GM10248 (cell line): Measurements from ENCODE around the gene CNTNAP2.

Experiments
- CTCF ChIA-PET: fragments of 300-600 bp; sonication (Branson Sonifier 250); formaldehyde crosslinking; extraction: SDS; loops from one replicate; lab custom pipeline; 2021; ENCODE audit warnings: antibody characterized with exemption; lab: Yijun Ruan, JAX
- POLR2A ChIA-PET: fragments of 350-650 bp; sonication (Branson Sonifier 250); formaldehyde crosslinking; extraction: SDS; loops from one replicate; lab custom pipeline; 2020; ENCODE audit warnings: antibody characterized with exemption; lab: Yijun Ruan, JAX
- DNase-seq: peaks from one replicate; pipeline ENCODE4 v3.0.0; 2012; ENCODE audit errors: extremely low spot score
- TF ChIP-seq, protein P1 (sequence below): IDR thresholded peaks from 2 replicates; pipeline ENCODE4 v1.5.1; 2012; ENCODE audit warnings: mild to moderate bottlenecking, low read depth; ENCODE audit errors: extremely low read depth, missing control alignments, control extremely low read depth

The CNTNAP2 gene

DNA sequence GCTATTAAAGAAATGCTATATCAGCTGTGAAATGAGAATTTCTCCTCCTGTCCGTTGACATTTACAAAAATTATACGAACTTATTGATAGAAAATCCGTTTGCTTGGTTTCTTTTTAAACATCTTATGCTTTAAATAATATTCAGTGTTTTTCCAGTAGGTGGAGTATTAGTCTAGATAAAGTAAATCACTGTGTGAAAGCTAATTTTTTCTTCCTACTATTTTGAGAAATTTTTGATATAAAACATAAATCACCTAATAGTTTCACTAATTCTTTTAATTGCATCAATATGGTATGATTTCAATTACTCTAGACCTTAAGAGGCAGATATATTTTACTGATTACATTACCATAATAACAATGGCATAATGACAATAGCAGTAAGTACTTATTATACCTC is 2138.7 kb downstream of the CNTNAP2 start:
- TF ChIP-seq, protein P1, sequence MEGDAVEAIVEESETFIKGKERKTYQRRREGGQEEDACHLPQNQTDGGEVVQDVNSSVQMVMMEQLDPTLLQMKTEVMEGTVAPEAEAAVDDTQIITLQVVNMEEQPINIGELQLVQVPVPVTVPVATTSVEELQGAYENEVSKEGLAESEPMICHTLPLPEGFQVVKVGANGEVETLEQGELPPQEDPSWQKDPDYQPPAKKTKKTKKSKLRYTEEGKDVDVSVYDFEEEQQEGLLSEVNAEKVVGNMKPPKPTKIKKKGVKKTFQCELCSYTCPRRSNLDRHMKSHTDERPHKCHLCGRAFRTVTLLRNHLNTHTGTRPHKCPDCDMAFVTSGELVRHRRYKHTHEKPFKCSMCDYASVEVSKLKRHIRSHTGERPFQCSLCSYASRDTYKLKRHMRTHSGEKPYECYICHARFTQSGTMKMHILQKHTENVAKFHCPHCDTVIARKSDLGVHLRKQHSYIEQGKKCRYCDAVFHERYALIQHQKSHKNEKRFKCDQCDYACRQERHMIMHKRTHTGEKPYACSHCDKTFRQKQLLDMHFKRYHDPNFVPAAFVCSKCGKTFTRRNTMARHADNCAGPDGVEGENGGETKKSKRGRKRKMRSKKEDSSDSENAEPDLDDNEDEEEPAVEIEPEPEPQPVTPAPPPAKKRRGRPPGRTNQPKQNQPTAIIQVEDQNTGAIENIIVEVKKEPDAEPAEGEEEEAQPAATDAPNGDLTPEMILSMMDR = no peak
- POLR2A ChIA-PET = no interaction called here
- CTCF ChIA-PET = interaction anchor here (0.6 kb wide), 1 partner anchor 316 kb away, joined by 3 read pairs; no protein-coding TSS in a partner anchor
- DNase-seq = no peak

DNA sequence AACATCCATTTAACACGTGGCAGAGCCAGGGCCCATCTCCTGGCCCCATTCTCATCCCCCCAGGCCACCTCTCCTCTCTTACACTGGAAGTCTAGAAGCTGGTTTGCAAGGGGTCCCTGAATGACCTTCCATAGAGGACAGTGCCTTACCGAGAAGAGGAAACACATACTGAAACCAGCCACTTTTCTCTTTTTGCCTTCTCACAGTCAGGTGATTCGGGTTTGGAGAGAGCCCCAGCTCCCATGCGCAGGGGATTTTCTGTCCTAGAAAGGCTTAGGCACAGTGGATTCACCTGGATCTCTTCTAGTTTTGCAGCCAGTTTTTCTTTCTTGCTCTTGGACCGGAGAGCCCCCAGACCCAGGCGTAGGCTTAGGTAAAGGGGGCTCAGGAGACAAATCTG is 2139.8 kb downstream of the CNTNAP2 start:
- TF ChIP-seq, protein P1 = no peak
- POLR2A ChIA-PET = no interaction called here
- CTCF ChIA-PET = interaction anchor here (1.4 kb wide), 1 partner anchor 9 kb away, joined by 3 read pairs; no protein-coding TSS in a partner anchor

DNA sequence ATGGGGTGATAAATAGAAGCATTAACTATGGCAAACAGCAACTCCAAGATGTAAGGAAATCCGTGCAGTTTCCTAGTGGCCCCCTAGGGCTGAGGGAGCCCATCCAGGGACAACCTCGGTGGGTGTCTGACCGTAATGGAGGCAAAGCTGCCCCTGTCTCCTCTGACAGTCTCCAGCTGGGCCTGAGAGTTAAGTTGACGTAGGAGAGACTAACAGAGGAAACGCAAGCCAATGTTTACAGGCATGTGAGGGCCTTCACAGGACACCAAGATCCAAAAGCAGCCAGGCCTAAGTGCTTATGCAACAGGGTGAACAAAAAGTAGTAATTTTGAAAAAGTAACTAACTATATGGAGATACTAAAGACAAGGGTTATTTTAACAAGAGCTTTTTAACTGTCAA is 2144.0 kb downstream of the CNTNAP2 start:
- POLR2A ChIA-PET = no interaction called here
- TF ChIP-seq, protein P1 = no peak
- CTCF ChIA-PET = interaction anchor here (0.7 to 6.3 kb wide), 12 partner anchors 8 to 1015 kb away, joined by 3 to 43 read pairs (median 4); no protein-coding TSS in a partner anchor
- no peak for DNase-seq

More for the DNA sequence above, 2139.8 kb downstream of the CNTNAP2 start:
- DNase-seq = no peak

DNA sequence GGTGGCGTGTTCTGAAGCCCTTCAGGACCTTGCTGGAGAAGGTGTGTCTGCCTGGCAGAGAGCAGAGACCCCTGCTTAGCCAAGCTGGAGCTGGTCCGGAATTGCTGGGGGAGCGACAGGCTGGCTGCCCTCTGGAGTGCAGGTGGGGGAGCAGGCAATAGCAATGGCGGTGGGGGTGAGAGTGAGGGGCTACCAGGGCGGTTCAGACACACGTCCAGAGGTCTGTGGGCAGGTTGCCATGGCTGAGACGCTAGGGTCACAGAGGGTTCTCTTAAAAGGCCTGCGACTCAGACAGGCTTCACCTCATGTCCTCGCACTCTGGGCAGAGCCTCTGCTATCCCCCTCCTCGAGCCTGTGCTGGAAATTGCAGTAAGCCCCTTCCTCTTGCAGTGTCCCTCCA is 2144.9 kb downstream of the CNTNAP2 start:
- DNase-seq = no peak
- TF ChIP-seq, protein P1 = no peak
- CTCF ChIA-PET = interaction anchor here (0.7 to 6.3 kb wide), 12 partner anchors 9 to 705 kb away, joined by 3 to 43 read pairs (median 6); no protein-coding TSS in a partner anchor
- POLR2A ChIA-PET = no interaction called here

DNA sequence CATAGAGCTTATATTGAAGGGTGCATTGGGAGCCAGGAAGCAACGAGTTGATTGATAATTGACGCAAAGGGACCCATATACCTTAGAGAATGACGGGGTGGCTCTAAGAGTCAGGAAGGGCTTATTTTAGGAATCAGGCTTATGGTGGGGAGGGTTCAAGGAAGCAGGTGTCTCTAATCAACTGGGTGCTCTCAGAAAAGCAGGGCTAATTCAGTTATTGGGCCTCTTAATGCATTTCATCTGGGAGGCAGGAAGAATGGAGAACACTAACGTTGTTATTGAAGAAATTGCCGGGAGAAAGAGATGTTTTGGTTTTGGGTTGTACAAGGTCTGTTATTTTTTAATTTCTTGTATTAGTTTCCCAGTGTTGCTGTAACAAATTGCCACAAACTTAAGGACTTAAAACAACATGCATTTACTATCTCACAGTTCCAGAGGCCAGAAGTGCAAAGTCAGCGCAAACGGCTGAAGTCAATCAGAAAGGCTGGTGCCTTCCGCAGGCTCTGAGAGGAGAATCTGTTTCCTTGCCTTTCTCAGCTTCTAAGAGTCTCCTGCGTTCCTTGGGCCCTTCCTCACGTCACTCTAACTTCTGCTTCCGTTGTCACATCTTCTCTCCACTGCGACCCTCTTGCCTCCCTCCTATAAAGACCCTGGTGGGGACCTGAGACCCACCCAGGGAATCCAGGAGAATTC is 2145.5 kb downstream of the CNTNAP2 start:
- no peak for DNase-seq
- ChIA-PET POLR2A (interaction anchor here (0.5 kb wide), 1 partner anchor 711 kb away, joined by 3 read pairs; no protein-coding TSS in a partner anchor), CTCF (interaction anchor here (1.0 to 6.3 kb wide), 26 partner anchors 9 to 704 kb away, joined by 3 to 43 read pairs (median 4); no protein-coding TSS in a partner anchor)
- TF ChIP-seq, protein P1 = no peak

DNA sequence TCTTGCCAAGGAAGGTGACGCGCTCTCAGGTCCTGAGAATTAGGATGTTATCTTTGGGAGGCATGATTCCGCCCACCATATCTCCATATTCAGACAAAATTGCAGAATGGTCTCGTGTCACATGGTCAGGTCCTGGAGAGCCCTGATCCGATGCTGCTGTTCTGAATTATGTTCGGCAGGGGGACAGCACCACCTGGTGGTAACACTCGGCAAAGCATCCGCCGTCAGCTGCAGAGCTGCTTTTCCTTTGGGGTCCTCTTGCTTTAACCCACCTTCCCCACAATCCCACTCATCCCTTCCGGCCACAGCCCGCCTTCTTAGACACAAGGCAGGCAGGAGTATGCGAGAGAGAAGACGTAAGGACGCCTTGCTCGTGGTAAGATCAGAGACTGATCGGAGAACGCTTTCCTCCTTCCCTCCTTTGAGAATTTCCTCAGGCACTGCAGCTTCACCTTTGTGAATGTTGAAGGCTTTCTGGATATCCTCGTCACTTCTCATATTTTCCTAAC is 2146.2 kb downstream of the CNTNAP2 start:
- CTCF ChIA-PET = interaction anchor here (0.5 to 6.3 kb wide), 28 partner anchors 8 to 704 kb away, joined by 3 to 43 read pairs (median 4); no protein-coding TSS in a partner anchor
- POLR2A ChIA-PET = interaction anchor here (0.5 kb wide), 1 partner anchor 711 kb away, joined by 3 read pairs; no protein-coding TSS in a partner anchor
- DNase-seq = peak; percentile 68

More for the DNA sequence above, 2146.2 kb downstream of the CNTNAP2 start:
- TF ChIP-seq, protein P1 = peak; percentile 93
